HUES48 (cell line): ENCODE measurements around the gene ETNPPL.

Experiments
- H3K27ac ChIP-seq: one replicate; pipeline ENCODE4 v1.7.0; 2013; ENCODE audit warnings: low read depth, low read length, inconsistent platforms
- H3K27me3 ChIP-seq: 2 replicates; pipeline ENCODE4 v1.6.1; 2013; ENCODE audit warnings: mild to moderate bottlenecking, low read length; ENCODE audit not compliant: control insufficient read depth, insufficient read depth
- H3K36me3 ChIP-seq: 2 replicates; pipeline ENCODE4 v1.6.1; 2013; ENCODE audit warnings: low read length; ENCODE audit not compliant: control insufficient read depth, insufficient read depth
- H3K4me1 ChIP-seq: 2 replicates; pipeline ENCODE4 v1.6.1; 2013; ENCODE audit warnings: mild to moderate bottlenecking, low read length; ENCODE audit not compliant: control insufficient read depth, insufficient read depth
- H3K4me3 ChIP-seq: 2 replicates; pipeline ENCODE4 v1.5.1; 2013; ENCODE audit warnings: mild to moderate bottlenecking, low read depth, low read length
- H3K9ac ChIP-seq: 2 replicates; pipeline ENCODE4 v1.6.1; 2013; ENCODE audit warnings: mild to moderate bottlenecking, low read depth, low read length, moderate library complexity
- H3K9me3 ChIP-seq: 2 replicates; pipeline ENCODE4 v1.6.1; 2013; ENCODE audit warnings: low read length; ENCODE audit not compliant: control insufficient read depth, insufficient read depth

The ETNPPL gene

DNA sequence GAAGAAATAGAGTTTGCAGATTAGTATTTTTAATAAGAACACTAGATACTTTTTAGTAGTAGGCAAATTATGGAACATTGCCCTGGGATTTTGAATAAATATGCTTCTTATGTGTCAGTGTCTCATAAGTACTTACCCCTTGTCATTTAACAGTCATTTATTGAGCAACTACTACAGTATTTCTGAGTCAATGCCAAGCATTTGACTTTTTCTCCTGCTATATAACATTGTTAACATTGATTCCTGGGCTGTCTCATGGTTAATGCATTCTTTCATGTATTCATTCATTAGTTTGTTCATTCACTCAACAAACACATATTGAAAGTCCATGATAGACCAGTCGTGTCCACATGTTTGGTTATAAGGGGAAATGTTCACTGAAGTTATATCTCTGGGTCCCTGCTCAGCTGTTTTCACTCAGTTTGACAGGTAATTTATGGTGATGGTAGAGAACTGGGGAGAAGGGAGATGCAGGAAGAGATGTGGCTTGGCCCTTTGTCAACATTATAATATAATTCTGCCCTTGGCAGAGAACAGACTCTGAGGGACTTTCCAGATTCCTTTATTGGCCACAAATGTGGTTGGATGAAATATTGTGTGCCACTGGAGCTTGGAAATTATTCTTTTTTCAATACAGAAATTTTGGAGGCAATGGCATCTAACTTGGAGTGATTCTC, 62.6 kb downstream of the ETNPPL start:
- Histone ChIP-seq H3K27me3 (no peaks in the 10 kb centered on the region), H3K9me3 (no peaks in the 10 kb centered on the region), H3K4me1 (peaks cover 10% of the 10 kb centered on the region), H3K9ac (no peak overlapping the region), H3K4me3 (no peak overlapping the region), H3K36me3 (no peaks in the 10 kb centered on the region), H3K27ac (no peak overlapping the region)

DNA sequence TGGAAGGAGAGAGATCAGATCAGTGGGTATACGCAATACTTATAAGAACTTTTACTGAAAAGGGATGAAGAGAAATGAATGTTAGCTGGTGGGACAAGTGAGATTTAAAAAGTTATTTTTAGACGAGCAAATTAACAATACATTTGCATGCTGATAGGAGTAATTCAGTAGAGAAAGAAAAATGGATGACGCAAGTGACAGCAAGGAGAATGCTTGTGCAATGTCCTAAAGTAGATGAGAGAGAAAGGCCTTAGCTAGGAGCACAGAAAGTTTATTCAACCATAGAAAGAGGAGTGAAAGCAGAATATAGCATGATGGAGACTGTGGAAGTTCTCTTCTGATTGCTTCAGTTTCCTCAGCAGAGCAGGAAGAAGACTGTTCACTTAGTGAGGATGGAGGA, 66.7 kb downstream of the ETNPPL start:
- no peak overlapping the region for H3K27ac ChIP-seq
- no peak overlapping the region for H3K4me3 ChIP-seq
- H3K9me3 ChIP-seq, result no peaks in the 10 kb centered on the region
- peaks cover 10% of the 10 kb centered on the region for H3K4me1 ChIP-seq
- no peaks in the 10 kb centered on the region for H3K36me3 ChIP-seq
- no peak overlapping the region for H3K9ac ChIP-seq
- no peaks in the 10 kb centered on the region for H3K27me3 ChIP-seq

DNA sequence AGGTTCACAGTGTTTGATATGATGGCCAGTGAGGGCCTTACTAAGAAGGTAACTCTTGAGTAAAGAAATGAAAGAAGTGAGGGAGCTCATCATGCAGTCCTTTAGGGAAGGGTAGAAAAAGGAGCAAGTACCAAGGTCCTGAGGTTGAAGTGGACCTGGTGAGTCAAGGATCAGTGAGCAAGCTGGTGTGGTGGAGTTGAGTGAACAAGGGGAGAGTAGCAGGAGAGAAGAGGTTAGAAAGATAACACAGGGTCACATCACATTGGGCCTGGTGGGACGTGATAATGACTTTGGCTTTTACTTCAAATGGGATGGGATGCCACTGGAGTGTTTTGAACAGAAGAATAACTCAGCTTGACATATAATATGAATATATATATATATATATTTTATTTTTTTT, 67.8 kb downstream of the ETNPPL start:
- no peaks in the 10 kb centered on the region for H3K36me3 ChIP-seq
- no peak overlapping the region for H3K27ac ChIP-seq
- no peaks in the 10 kb centered on the region for H3K27me3 ChIP-seq
- peaks cover 10% of the 10 kb centered on the region for H3K4me1 ChIP-seq
- H3K9ac ChIP-seq, result no peak overlapping the region
- H3K9me3 ChIP-seq, result no peaks in the 10 kb centered on the region
- no peak overlapping the region for H3K4me3 ChIP-seq

DNA sequence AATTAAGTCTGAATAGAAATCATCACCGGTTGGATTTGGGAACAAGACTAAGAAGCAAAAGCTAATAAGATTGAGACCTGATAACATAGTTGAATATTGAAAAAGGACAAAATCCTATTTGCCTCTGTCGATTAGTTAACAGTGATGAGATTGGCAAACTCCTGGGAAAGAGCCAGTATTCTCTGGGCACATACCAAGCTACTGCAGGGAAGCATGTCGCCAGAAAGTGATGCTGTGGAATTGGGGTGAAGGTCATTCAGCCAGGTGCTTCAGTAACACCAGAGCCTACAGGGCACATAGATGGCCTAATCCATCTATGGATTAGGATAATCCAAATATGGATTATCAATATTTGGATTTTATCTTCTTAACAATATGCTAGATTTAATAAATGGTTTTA, 68.4 kb downstream of the ETNPPL start:
- no peak overlapping the region for H3K27ac ChIP-seq
- no peaks in the 10 kb centered on the region for H3K9me3 ChIP-seq
- peaks cover 10% of the 10 kb centered on the region for H3K4me1 ChIP-seq
- H3K4me3 ChIP-seq, result no peak overlapping the region
- no peak overlapping the region for H3K9ac ChIP-seq
- H3K36me3 ChIP-seq, result no peaks in the 10 kb centered on the region
- no peaks in the 10 kb centered on the region for H3K27me3 ChIP-seq

DNA sequence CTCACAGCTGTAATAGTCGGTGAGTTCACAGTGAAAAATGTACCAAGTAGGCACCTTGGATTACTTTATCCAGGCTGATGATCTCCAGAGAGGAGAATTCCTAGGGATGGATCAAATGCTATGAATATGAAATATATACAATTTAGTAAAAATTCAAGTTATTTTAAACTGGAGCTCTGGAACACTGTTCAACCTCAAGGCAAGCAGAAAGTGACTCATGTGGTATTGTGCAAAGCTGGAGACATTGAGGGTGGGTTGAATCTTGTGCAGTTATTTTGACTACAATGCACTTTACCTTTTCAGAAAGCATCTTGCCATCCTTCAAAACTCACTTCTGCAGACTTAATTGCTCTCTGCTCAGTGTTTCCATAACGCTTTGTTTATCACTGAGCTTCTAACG, 69.0 kb downstream of the ETNPPL start:
- no peak overlapping the region for H3K4me3 ChIP-seq
- H3K36me3 ChIP-seq, result no peaks in the 10 kb centered on the region
- H3K9me3 ChIP-seq, result no peaks in the 10 kb centered on the region
- no peak overlapping the region for H3K9ac ChIP-seq
- H3K27ac ChIP-seq, result no peak overlapping the region
- H3K27me3 ChIP-seq, result no peaks in the 10 kb centered on the region
- peaks cover 10% of the 10 kb centered on the region for H3K4me1 ChIP-seq

DNA sequence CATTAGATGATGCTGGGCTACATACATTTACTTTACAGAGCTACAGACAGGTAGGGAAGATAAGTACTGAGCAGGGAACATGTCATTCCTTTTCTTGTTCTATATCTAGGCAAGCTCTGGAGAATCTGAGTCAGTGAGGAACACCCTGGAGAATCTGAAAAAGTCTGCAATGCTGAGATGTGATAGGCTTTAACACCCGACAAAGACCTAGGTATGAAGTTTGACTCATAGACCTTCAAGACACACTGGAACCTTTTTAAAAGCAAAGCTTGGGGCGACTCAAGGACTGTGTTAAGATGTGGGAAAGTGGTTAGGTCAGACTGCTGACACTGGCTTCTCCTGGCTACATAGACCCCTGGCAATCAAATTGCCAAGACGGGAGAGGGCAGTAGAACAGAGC, 69.6 kb downstream of the ETNPPL start:
- H3K9ac ChIP-seq, result no peak overlapping the region
- H3K27me3 ChIP-seq, result no peaks in the 10 kb centered on the region
- no peak overlapping the region for H3K27ac ChIP-seq
- H3K4me3 ChIP-seq, result no peak overlapping the region
- H3K36me3 ChIP-seq, result no peaks in the 10 kb centered on the region
- no peaks in the 10 kb centered on the region for H3K9me3 ChIP-seq
- peaks cover 10% of the 10 kb centered on the region for H3K4me1 ChIP-seq
